Mesenchymal stem cell (in vitro differentiated cells and primary cell): Measurements from ENCODE around the gene EPC1.
"Not testable (repeated sequence)": the region's sequence is repeated elsewhere in the genome, so short reads cannot be mapped to it uniquely, and the experiment has no call there.

Experiments
- DNase-seq: peaks from one replicate; pipeline ENCODE4 v3.0.0-alpha.2; 2013
- H2AFZ ChIP-seq: one replicate; pipeline ENCODE4 v1.6.1; 2013; ENCODE audit warnings: low read depth, mild to moderate bottlenecking, control low read depth, inconsistent platforms, low read length, moderate library complexity
- H2AK5ac ChIP-seq: 2 replicates; pipeline ENCODE4 v1.6.1; 2013; ENCODE audit warnings: low read length, moderate library complexity, mild to moderate bottlenecking, inconsistent platforms; ENCODE audit not compliant: severe bottlenecking
- H2BK120ac ChIP-seq: one replicate; pipeline ENCODE4 v1.6.1; 2013; ENCODE audit warnings: low read depth, mild to moderate bottlenecking, inconsistent platforms, low read length, moderate library complexity
- H2BK12ac ChIP-seq, 2 experiments: one replicate each; pipeline ENCODE4 v1.6.1; 2013; ENCODE audit warnings: inconsistent platforms in 2 of 2, low read length in 2 of 2, mild to moderate bottlenecking in 2 of 2, moderate library complexity in 2 of 2, control low read depth in 1 of 2
- H2BK15ac ChIP-seq: one replicate; pipeline ENCODE4 v1.6.1; 2013; ENCODE audit warnings: mild to moderate bottlenecking, low read depth, inconsistent platforms; ENCODE audit not compliant: poor library complexity, severe bottlenecking
- H2BK5ac ChIP-seq: 2 replicates; pipeline ENCODE4 v1.6.1; 2013; ENCODE audit warnings: low read depth, mild to moderate bottlenecking, low read length, control low read depth, inconsistent platforms; ENCODE audit not compliant: poor library complexity, severe bottlenecking
- H3K14ac ChIP-seq, 2 experiments: one replicate each; pipeline ENCODE4 v1.6.1; 2013; ENCODE audit warnings: inconsistent platforms in 2 of 2, low read length in 2 of 2, control low read depth in 1 of 2, mild to moderate bottlenecking in 1 of 2, moderate library complexity in 1 of 2
- H3K18ac ChIP-seq, 2 experiments: one replicate each; pipeline ENCODE4 v1.6.1; 2013; ENCODE audit warnings: inconsistent platforms in 2 of 2, low read length in 2 of 2, control low read depth in 1 of 2, low read depth in 1 of 2, mild to moderate bottlenecking in 1 of 2
- H3K23ac ChIP-seq, 2 experiments: one replicate each; pipeline ENCODE4 v1.6.1; 2013; ENCODE audit warnings: inconsistent platforms in 2 of 2, low read length in 2 of 2, mild to moderate bottlenecking in 2 of 2, moderate library complexity in 2 of 2, control low read depth in 1 of 2
- H3K27ac ChIP-seq: 2 replicates; pipeline ENCODE4 v1.5.1; 2013; ENCODE audit warnings: mild to moderate bottlenecking, moderate library complexity, low read length, control low read depth, inconsistent platforms; ENCODE audit not compliant: poor library complexity, severe bottlenecking
- H3K27me3 ChIP-seq, 2 experiments: 2 replicates each; pipeline versions ENCODE4 v1.6.1 to v1.7.0; 2013; ENCODE audit warnings: low read length in 2 of 2, mild to moderate bottlenecking in 2 of 2, moderate library complexity in 2 of 2, control low read depth in 1 of 2, inconsistent platforms in 1 of 2; ENCODE audit not compliant: control insufficient read depth in 1 of 2, insufficient read depth in 1 of 2
- H3K36me3 ChIP-seq, 2 experiments: 2 replicates each; pipeline versions ENCODE4 v1.6.1 to v1.7.0; 2013; ENCODE audit warnings: low read length in 2 of 2, control low read depth in 1 of 2, inconsistent platforms in 1 of 2, low read depth in 1 of 2, mild to moderate bottlenecking in 1 of 2; ENCODE audit not compliant: insufficient read depth in 2 of 2, control insufficient read depth in 1 of 2
- H3K4ac ChIP-seq, 2 experiments: one replicate each; pipeline ENCODE4 v1.6.1; 2013; ENCODE audit warnings: inconsistent platforms in 2 of 2, low read length in 2 of 2, mild to moderate bottlenecking in 2 of 2, moderate library complexity in 2 of 2, control low read depth in 1 of 2, low read depth in 1 of 2
- H3K4me1 ChIP-seq: 2 replicates; pipeline ENCODE4 v1.6.1; 2013; ENCODE audit warnings: low read depth, low read length, control low read depth; ENCODE audit not compliant: control insufficient read depth, insufficient read depth
- H3K4me2 ChIP-seq: 2 replicates; pipeline ENCODE4 v1.6.1; 2013; ENCODE audit warnings: low read length, mild to moderate bottlenecking, inconsistent platforms; ENCODE audit not compliant: poor library complexity, severe bottlenecking
- H3K4me3 ChIP-seq, 2 experiments: 2 replicates each; pipeline versions ENCODE4 v1.5.1 to v1.7.0; 2013; ENCODE audit warnings: low read length in 2 of 2, mild to moderate bottlenecking in 2 of 2, control low read depth in 1 of 2, low read depth in 1 of 2; ENCODE audit not compliant: insufficient read depth in 1 of 2
- H3K79me1 ChIP-seq: replicated peaks from 2 replicates; pipeline ENCODE4 v1.6.1; 2013; ENCODE audit warnings: mild to moderate bottlenecking, control low read depth, low read length, inconsistent platforms; ENCODE audit not compliant: poor library complexity, severe bottlenecking
- H3K9ac ChIP-seq: 2 replicates; pipeline ENCODE4 v1.7.0; 2013; ENCODE audit warnings: mild to moderate bottlenecking, low read length, moderate library complexity
- H3K9me3 ChIP-seq: 2 replicates; pipeline ENCODE4 v1.7.0; 2013; ENCODE audit warnings: mild to moderate bottlenecking, low read length; ENCODE audit not compliant: control insufficient read depth
- H4K8ac ChIP-seq: one replicate; pipeline ENCODE4 v1.6.1; 2013; ENCODE audit warnings: inconsistent platforms, mild to moderate bottlenecking, low read length, moderate library complexity
- H4K91ac ChIP-seq: one replicate; pipeline ENCODE4 v1.6.1; 2013; ENCODE audit warnings: mild to moderate bottlenecking, low read length, inconsistent platforms
- WGBS: methylation state at CpG from one replicate; pipeline ENCODE4 v1.1.7; 2013; ENCODE audit warnings: mixed read lengths; 5-methylcytosine and 5-hydroxymethylcytosine counted together

The EPC1 gene

GRCh38 chr10:32253821-32254220, 93.1 kb downstream of the EPC1 start:
- Histone ChIP-seq H2BK12ac (no peak overlapping the region), H3K9ac (no peak overlapping the region), H3K18ac (no peak overlapping the region), H3K23ac (no peak overlapping the region), H3K79me1 (no peaks in the 10 kb centered on the region), H3K36me3 (no peaks in the 10 kb centered on the region), H4K8ac (no peak overlapping the region), H3K4me2 (no peak overlapping the region), H3K4me1 (no peaks in the 10 kb centered on the region), H2BK5ac (no peak overlapping the region), H2AK5ac (no peak overlapping the region), H2BK15ac (no peak overlapping the region), H3K4ac (no peak overlapping the region), H2AFZ (no peak overlapping the region), H3K27me3 (no peaks in the 10 kb centered on the region), H3K9me3 (no peaks in the 10 kb centered on the region), H3K4me3 (no peak overlapping the region), H4K91ac (no peak overlapping the region), H2BK120ac (no peak overlapping the region), H3K27ac (no peak overlapping the region), H3K14ac (peak overlapping the region in 1 of 2 experiments; percentile 59)
- DNase-seq: no peak
- 91% methylated on average over 2 of the region's 2 CpGs for WGBS

- 78% methylated on average over 4 of the region's 4 CpGs for WGBS
- no peak overlapping the region for H3K18ac ChIP-seq
- no peak overlapping the region for H3K9ac ChIP-seq
- no peak overlapping the region for H3K23ac ChIP-seq
- DNase-seq: no peak
- no peaks in the 10 kb centered on the region for H3K9me3 ChIP-seq
- no peak overlapping the region for H3K4me3 ChIP-seq
- no peaks in the 10 kb centered on the region for H3K36me3 ChIP-seq
- H2BK120ac ChIP-seq: no peak overlapping the region
- H3K4me1 ChIP-seq: no peaks in the 10 kb centered on the region
- H3K4ac ChIP-seq: no peak overlapping the region
- no peak overlapping the region for H3K4me2 ChIP-seq
- no peak overlapping the region for H4K8ac ChIP-seq
- H3K27ac ChIP-seq: no peak overlapping the region
- no peak overlapping the region for H2BK15ac ChIP-seq
- no peak overlapping the region for H2BK5ac ChIP-seq
- H3K14ac ChIP-seq: no peak overlapping the region
- no peak overlapping the region for H2AK5ac ChIP-seq
- H2BK12ac ChIP-seq: no peak overlapping the region
- no peaks in the 10 kb centered on the region for H3K27me3 ChIP-seq
- H4K91ac ChIP-seq: no peak overlapping the region
- H3K79me1 ChIP-seq: no peaks in the 10 kb centered on the region
- H2AFZ ChIP-seq: no peak overlapping the region
Measured at GRCh38 chr10:32253276-32253675, 93.7 kb downstream of the EPC1 start.

GRCh38 chr10:32250489-32250888, 96.5 kb downstream of the EPC1 start:
- H3K4me2 ChIP-seq, H3K18ac ChIP-seq, H3K9me3 ChIP-seq, H2BK5ac ChIP-seq, H4K91ac ChIP-seq, H3K14ac ChIP-seq, H2BK120ac ChIP-seq, H3K36me3 ChIP-seq, H2AK5ac ChIP-seq, H2BK12ac ChIP-seq, H3K4me1 ChIP-seq, H2AFZ ChIP-seq, H3K27ac ChIP-seq, H4K8ac ChIP-seq, DNase-seq, H2BK15ac ChIP-seq, H3K27me3 ChIP-seq, H3K9ac ChIP-seq, H3K4me3 ChIP-seq, H3K23ac ChIP-seq, H3K4ac ChIP-seq, H3K79me1 ChIP-seq: not testable (repeated sequence)
- WGBS: 90% methylated on average over 1 of the region's 3 CpGs

- H2BK5ac ChIP-seq: no peak overlapping the region
- no peaks in the 10 kb centered on the region for H3K4me1 ChIP-seq
- no peak overlapping the region for H4K8ac ChIP-seq
- H3K27me3 ChIP-seq: no peaks in the 10 kb centered on the region
- H3K79me1 ChIP-seq: no peaks in the 10 kb centered on the region
- H2BK12ac ChIP-seq: no peak overlapping the region
- no peak overlapping the region for H3K23ac ChIP-seq
- 95% methylated on average over 3 of the region's 3 CpGs for WGBS
- no peak overlapping the region for H3K14ac ChIP-seq
- H4K91ac ChIP-seq: no peak overlapping the region
- no peak overlapping the region for H2BK15ac ChIP-seq
- H3K4ac ChIP-seq: no peak overlapping the region
- H2AK5ac ChIP-seq: no peak overlapping the region
- H3K4me3 ChIP-seq: no peak overlapping the region
- H3K9me3 ChIP-seq: no peaks in the 10 kb centered on the region
- no peak overlapping the region for H3K4me2 ChIP-seq
- DNase-seq: no peak
- H3K36me3 ChIP-seq: no peaks in the 10 kb centered on the region
- H3K9ac ChIP-seq: no peak overlapping the region
- no peak overlapping the region for H3K27ac ChIP-seq
- H2AFZ ChIP-seq: no peak overlapping the region
- no peak overlapping the region for H3K18ac ChIP-seq
- H2BK120ac ChIP-seq: no peak overlapping the region
Measured at GRCh38 chr10:32246685-32247084, 100.3 kb downstream of the EPC1 start.
